ENCODE data around the gene STH.
"Not testable (repeated sequence)": the region's sequence is repeated elsewhere in the genome, so short reads cannot be mapped to it uniquely, and the experiment has no call there.

STH gene

DNA sequence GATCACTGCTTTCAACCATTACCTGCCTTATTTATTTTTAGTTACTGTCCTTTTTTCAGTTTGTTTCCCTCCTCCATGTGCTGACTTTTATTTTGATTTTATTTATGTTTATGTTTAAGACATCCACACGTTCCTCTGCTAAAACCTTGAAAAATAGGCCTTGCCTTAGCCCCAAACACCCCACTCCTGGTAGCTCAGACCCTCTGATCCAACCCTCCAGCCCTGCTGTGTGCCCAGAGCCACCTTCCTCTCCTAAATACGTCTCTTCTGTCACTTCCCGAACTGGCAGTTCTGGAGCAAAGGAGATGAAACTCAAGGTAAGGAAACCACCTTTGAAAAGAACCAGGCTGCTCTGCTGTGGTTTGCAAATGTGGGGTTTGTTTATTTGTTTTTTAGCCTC, 9.3 kb upstream of the STH start:
- DNase-seq: no peak

DNA sequence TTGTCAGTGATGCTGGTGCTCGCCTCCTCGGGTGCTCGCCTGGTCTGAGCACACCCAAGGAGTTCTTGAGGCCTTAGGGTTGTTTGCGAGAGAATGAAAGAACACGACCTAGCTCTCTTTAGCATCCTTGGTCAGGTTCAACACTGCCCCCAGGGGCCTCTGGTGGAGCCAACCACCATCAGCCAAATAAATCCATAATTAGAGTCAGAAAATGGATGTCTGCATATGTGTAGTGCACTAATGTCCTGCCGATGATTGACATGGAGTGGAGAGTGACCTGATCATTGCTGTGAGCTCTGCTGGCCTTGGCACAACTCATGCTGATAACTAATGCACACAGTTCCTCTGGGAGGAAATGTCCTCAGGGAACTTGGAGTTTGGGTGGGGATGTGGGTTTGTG, 8.2 kb upstream of the STH start:
- no peak for DNase-seq

DNA sequence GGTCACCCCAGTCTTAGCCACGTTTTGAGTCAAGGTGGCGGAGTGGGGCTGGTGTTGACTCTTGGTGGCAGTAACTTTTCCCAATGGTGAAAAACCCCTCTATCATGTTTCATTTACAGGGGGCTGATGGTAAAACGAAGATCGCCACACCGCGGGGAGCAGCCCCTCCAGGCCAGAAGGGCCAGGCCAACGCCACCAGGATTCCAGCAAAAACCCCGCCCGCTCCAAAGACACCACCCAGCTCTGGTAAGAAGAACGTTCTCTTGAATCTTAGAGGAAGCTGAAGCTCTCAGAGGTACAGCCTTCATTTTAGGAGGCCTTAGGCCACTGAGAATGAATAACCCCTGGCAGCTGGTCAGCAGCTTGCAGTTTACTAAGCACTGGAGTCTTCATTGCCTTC, 7.7 kb upstream of the STH start:
- no peak for DNase-seq

DNA sequence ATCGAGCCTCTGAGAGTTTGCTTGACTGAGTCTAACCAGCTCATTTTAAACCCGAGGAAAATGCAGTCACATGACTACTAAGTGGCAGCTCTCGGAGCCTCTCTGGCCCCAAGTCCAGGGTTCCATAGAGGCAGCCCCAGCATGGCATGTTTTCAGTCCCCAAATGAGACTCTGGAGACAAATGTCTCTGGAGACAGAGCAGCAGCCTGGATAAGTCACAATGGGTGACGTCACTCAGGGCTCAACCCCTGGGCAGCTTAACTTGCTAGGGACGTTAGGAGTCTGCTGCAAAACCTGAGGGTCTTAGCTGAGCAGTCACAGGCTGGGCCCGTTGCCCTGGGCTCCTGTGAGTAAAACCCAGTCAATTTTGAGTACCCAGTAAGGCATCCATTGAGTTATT, 6.9 kb upstream of the STH start:
- no peak for DNase-seq

GRCh38 chr17:45992904-45993303, 6.1 kb upstream of the STH start:
- no peak for DNase-seq

DNA sequence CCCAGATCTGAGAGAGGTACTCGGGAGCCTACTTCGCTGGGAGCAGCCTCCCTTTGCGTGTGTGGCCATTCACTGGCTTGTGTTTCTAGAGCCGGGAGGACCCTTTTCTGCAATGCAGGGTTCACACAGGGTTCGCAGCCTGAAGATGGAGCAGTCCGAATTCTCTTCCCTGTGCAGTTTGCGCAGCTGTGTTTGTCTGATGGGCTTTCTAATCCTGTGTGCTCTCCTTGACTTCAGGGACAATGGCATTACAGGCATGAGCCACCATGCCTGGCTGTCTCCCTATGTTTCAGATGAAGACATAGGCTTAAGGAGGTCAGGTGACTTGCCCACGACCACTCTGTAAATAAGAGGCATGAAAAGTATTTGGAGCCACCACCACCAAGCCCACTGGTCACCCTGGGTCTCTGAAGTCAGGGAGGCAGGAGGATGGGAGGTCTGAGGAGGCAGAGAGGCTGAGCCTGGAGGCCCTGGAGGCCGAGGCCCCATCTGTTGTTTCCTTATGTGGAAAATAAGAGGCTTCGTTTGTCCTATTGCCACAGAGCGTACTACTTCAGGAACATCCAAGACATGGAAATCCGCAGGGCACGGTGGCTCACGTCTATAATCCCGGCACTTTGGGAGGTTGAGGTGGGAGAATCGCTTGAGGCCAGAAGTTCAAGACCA, 5.0 kb upstream of the STH start:
- DNase-seq: no peak

- no peak for DNase-seq
These were observed 4.1 kb upstream of the STH start for GRCh38 chr17:45994987-45995386.

- no peak for DNase-seq
These were observed 3.3 kb upstream of the STH start for GRCh38 chr17:45995627-45996270.

GRCh38 chr17:45996282-45996937, 2.6 kb upstream of the STH start:
- DNase-seq: no peak

DNA sequence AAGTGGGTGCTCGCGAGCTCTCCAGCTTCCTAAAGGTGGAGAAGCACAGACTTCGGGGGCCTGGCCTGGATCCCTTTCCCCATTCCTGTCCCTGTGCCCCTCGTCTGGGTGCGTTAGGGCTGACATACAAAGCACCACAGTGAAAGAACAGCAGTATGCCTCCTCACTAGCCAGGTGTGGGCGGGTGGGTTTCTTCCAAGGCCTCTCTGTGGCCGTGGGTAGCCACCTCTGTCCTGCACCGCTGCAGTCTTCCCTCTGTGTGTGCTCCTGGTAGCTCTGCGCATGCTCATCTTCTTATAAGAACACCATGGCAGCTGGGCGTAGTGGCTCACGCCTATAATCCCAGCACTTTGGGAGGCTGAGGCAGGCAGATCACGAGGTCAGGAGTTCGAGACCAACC, 1.9 kb upstream of the STH start:
- no peak for DNase-seq

- no peak for DNase-seq
These were observed 1.4 kb upstream of the STH start for GRCh38 chr17:45997624-45998023.

- DNase-seq: no peak
These were observed 845 bp downstream of the STH start for GRCh38 chr17:45999900-46000290.

GRCh38 chr17:46000292-46000691, 1.2 kb downstream of the STH start:
- no peak for DNase-seq

GRCh38 chr17:46000757-46001156, 1.7 kb downstream of the STH start:
- DNase-seq: no peak

DNA sequence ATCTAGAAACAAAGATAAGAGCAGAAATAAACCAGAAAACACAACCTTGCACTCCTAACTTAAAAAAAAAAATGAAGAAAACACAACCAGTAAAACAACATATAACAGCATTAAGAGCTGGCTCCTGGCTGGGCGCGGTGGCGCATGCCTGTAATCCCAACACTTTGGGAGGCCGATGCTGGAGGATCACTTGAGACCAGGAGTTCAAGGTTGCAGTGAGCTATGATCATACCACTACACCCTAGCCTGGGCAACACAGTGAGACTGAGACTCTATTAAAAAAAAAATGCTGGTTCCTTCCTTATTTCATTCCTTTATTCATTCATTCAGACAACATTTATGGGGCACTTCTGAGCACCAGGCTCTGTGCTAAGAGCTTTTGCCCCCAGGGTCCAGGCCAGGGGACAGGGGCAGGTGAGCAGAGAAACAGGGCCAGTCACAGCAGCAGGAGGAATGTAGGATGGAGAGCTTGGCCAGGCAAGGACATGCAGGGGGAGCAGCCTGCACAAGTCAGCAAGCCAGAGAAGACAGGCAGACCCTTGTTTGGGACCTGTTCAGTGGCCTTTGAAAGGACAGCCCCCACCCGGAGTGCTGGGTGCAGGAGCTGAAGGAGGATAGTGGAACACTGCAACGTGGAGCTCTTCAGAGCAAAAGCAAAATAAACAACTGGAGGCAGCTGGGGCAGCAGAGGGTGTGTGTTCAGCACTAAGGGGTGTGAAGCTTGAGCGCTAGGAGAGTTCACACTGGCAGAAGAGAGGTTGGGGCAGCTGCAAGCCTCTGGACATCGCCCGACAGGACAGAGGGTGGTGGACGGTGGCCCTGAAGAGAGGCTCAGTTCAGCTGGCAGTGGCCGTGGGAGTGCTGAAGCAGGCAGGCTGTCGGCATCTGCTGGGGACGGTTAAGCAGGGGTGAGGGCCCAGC, 2.6 kb downstream of the STH start:
- no peak for DNase-seq

DNA sequence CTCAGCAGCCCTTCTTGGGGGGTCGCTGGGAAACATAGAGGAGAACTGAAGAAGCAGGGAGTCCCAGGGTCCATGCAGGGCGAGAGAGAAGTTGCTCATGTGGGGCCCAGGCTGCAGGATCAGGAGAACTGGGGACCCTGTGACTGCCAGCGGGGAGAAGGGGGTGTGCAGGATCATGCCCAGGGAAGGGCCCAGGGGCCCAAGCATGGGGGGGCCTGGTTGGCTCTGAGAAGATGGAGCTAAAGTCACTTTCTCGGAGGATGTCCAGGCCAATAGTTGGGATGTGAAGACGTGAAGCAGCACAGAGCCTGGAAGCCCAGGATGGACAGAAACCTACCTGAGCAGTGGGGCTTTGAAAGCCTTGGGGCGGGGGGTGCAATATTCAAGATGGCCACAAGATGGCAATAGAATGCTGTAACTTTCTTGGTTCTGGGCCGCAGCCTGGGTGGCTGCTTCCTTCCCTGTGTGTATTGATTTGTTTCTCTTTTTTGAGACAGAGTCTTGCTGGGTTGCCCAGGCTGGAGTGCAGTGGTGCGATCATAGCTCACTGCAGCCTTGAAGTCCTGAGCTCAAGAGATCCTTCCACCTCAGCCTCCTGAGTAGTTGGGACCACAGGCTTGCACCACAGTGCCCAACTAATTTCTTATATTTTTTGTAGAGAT, 3.4 kb downstream of the STH start:
- peak; percentile 63 for DNase-seq

- no peak for DNase-seq
These were observed 3.9 kb downstream of the STH start for GRCh38 chr17:46002973-46003316.

- DNase-seq: no peak
These were observed 5.1 kb downstream of the STH start for GRCh38 chr17:46003907-46004748.

DNA sequence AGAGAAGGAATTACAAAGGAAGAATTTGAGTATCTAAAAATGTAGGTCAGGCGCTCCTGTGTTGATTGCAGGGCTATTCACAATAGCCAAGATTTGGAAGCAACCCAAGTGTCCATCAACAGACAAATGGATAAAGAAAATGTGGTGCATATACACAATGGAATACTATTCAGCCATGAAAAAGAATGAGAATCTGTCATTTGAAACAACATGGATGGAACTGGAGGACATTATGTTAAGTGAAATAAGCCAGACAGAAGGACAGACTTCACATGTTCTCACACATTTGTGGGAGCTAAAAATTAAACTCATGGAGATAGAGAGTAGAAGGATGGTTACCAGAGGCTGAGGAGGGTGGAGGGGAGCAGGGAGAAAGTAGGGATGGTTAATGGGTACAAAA, 7.0 kb downstream of the STH start:
- DNase-seq: not testable (repeated sequence)

DNA sequence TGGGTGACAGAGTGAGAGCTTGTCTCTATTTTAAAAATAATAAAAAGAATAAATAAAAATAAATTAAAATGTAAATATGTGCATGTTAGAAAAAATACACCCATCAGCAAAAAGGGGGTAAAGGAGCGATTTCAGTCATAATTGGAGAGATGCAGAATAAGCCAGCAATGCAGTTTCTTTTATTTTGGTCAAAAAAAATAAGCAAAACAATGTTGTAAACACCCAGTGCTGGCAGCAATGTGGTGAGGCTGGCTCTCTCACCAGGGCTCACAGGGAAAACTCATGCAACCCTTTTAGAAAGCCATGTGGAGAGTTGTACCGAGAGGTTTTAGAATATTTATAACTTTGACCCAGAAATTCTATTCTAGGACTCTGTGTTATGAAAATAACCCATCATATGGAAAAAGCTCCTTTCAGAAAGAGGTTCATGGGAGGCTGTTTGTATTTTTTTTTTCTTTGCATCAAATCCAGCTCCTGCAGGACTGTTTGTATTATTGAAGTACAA, 8.5 kb downstream of the STH start:
- DNase-seq: no peak

DNA sequence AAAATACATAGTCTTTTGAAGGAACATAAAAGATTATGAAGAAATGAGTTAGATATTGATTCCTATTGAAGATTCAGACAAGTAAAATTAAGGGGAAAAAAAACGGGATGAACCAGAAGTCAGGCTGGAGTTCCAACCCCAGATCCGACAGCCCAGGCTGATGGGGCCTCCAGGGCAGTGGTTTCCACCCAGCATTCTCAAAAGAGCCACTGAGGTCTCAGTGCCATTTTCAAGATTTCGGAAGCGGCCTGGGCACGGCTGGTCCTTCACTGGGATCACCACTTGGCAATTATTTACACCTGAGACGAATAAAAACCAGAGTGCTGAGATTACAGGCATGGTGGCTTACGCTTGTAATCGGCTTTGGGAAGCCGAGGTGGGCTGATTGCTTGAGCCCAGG, 9.5 kb downstream of the STH start:
- DNase-seq: no peak
